AG04450 (cell line): ENCODE results near the gene PLPP1. TPM values are rescaled to one million over a fixed set of nuclear protein-coding genes. Genes with fewer than 3 reads are reported as not detected.

Experiments used
- CTCF ChIA-PET: fragments of 300-600, 350-600 bp; formaldehyde crosslinking; extraction: SDS; loops from one replicate; lab custom pipeline; 2022; ENCODE audit warnings: antibody characterized with exemption, inconsistent platforms; lab: Charles Lee
- POLR2A ChIA-PET: fragments of 350-600 bp; formaldehyde crosslinking; extraction: SDS; loops from one replicate; lab custom pipeline; 2021; ENCODE audit warnings: antibody characterized with exemption, inconsistent platforms; lab: Yijun Ruan, JAX
- DNase-seq: peaks from one replicate; pipeline ENCODE4 v3.0.0-alpha.2; 2011; ENCODE audit warnings: low read depth, low spot score
- H3K27ac ChIP-seq: one replicate; pipeline ENCODE4 v1.5.1; 2012; ENCODE audit warnings: low read depth, low read length, control low read depth
- H3K27me3 ChIP-seq: one replicate; pipeline ENCODE4 v1.6.0; 2012; ENCODE audit warnings: low read length; ENCODE audit not compliant: control insufficient read depth, insufficient read depth
- H3K4me3 ChIP-seq: 2 replicates; pipeline ENCODE4 v1.5.1; 2011; ENCODE audit warnings: mild to moderate bottlenecking, low read depth, low read length, control low read depth
- H3K9me3 ChIP-seq: 2 replicates; pipeline ENCODE4 v1.5.1; 2012; ENCODE audit warnings: low read length; ENCODE audit not compliant: control insufficient read depth, insufficient read depth
- polyA plus RNA-seq: library from polyadenylated mRNA; depleted of rRNA; stranded (reverse); fragments of >200 nt; gene quantifications from 2 replicates; pipeline ENCODE4 v1.2.3, GENCODE V29; 2011
- TF ChIP-seq, protein P1 (sequence below): IDR thresholded peaks from 2 replicates; pipeline ENCODE4 v1.5.1; 2011; ENCODE audit warnings: low read depth, low read length, control low read depth, inconsistent platforms

Gene PLPP1
- polyA plus RNA-seq, 1 experiment = 54.9 TPM

DNA sequence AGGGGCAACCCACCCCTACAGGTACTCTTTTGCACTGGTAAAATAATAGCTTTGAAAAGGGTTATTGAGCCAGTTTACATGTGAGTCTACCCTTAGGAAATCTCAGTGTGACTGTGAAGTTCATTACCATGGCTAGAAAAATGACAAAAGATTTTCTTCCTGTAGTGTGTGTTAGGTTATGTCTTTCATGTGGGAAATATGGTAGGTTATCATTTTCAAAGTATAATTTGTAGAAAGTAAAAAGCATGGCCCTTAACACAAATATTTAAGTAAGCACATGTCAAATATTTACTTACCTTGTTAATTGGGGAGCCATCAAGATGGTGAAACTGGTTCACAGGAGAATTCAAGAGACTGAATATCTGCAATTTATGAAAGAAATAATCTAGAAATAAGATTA, 37.3 kb upstream of the PLPP1 start:
- CTCF ChIA-PET = no interaction called here
- TF ChIP-seq, protein P1, sequence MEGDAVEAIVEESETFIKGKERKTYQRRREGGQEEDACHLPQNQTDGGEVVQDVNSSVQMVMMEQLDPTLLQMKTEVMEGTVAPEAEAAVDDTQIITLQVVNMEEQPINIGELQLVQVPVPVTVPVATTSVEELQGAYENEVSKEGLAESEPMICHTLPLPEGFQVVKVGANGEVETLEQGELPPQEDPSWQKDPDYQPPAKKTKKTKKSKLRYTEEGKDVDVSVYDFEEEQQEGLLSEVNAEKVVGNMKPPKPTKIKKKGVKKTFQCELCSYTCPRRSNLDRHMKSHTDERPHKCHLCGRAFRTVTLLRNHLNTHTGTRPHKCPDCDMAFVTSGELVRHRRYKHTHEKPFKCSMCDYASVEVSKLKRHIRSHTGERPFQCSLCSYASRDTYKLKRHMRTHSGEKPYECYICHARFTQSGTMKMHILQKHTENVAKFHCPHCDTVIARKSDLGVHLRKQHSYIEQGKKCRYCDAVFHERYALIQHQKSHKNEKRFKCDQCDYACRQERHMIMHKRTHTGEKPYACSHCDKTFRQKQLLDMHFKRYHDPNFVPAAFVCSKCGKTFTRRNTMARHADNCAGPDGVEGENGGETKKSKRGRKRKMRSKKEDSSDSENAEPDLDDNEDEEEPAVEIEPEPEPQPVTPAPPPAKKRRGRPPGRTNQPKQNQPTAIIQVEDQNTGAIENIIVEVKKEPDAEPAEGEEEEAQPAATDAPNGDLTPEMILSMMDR = no peak

DNA sequence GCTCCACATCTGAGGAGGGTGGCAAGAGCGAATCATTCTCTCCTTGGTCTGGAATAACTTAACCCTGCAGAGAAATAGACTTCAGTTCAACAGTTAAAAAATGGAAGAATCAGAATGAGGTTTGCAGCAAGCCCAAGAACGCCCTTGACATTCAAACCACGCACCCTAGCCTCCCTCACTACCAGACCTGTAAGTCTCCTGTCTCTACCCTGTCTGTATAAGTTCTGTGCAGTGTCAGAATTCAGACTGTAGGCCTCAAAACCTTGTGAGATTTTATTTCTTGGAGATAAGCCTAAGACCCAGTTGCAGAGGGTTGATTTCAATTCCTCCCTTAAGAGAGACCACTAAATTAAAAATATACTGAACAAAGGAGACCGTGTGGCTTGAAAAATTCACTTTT, 35.8 kb upstream of the PLPP1 start:
- H3K9me3 ChIP-seq = no peaks in the 10 kb centered on the region
- H3K27ac ChIP-seq = no peak overlapping the region
- no peaks in the 10 kb centered on the region for H3K27me3 ChIP-seq
- TF ChIP-seq, protein P1 = no peak
- CTCF ChIA-PET = no interaction called here
- POLR2A ChIA-PET = no interaction called here
- DNase-seq = no peak
- H3K4me3 ChIP-seq = no peak overlapping the region

More for the DNA sequence above, 37.3 kb upstream of the PLPP1 start:
- POLR2A ChIA-PET = no interaction called here
- Histone ChIP-seq H3K27me3 (no peaks in the 10 kb centered on the region), H3K4me3 (no peak overlapping the region), H3K9me3 (no peaks in the 10 kb centered on the region), H3K27ac (no peak overlapping the region)
- DNase-seq = no peak

DNA sequence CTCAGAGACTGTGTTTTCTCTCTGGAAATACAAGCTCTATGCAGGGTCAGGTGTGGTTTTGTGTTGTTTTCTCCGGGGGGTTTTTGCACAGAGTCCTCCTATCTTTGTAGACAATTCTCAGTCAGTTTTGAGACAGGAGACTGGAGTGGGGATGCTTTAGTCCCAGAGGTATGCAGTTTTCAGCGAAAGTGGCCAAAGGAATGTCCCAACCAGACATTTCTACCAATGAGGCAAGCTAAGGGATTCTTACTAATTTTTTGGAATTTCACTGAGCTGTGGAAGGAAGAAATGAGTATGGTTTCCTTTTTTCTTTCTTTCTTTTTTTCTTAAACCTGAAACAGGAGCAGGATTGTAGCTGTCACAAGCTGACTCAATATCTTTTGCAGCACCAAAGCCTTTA, 35.3 kb upstream of the PLPP1 start:
- Histone ChIP-seq H3K9me3 (no peaks in the 10 kb centered on the region), H3K4me3 (no peak overlapping the region), H3K27me3 (no peaks in the 10 kb centered on the region), H3K27ac (no peak overlapping the region)
- no peak for DNase-seq
- ChIA-PET CTCF (no interaction called here), POLR2A (no interaction called here)
- TF ChIP-seq, protein P1 = no peak

DNA sequence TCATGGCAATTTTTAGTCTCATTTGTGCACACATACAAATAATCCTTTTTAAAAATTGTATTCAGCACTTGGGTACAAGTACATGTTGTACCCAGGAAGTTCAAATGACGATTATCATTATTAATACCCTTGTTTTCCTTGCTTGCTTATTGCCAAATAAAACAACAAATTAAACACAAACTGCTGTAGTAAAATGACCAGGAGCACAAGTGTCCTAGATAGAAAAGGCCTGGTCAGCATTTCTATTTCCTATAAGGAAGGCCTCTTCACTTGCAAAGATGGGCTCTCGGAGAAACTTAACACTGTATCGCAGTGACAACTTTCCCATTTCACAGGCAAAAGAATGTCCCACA, 34.7 kb upstream of the PLPP1 start:
- Histone ChIP-seq H3K4me3 (no peak overlapping the region), H3K27ac (no peak overlapping the region), H3K27me3 (no peaks in the 10 kb centered on the region), H3K9me3 (no peaks in the 10 kb centered on the region)
- DNase-seq = no peak
- CTCF ChIA-PET = no interaction called here
- POLR2A ChIA-PET = no interaction called here
- TF ChIP-seq, protein P1 = no peak

DNA sequence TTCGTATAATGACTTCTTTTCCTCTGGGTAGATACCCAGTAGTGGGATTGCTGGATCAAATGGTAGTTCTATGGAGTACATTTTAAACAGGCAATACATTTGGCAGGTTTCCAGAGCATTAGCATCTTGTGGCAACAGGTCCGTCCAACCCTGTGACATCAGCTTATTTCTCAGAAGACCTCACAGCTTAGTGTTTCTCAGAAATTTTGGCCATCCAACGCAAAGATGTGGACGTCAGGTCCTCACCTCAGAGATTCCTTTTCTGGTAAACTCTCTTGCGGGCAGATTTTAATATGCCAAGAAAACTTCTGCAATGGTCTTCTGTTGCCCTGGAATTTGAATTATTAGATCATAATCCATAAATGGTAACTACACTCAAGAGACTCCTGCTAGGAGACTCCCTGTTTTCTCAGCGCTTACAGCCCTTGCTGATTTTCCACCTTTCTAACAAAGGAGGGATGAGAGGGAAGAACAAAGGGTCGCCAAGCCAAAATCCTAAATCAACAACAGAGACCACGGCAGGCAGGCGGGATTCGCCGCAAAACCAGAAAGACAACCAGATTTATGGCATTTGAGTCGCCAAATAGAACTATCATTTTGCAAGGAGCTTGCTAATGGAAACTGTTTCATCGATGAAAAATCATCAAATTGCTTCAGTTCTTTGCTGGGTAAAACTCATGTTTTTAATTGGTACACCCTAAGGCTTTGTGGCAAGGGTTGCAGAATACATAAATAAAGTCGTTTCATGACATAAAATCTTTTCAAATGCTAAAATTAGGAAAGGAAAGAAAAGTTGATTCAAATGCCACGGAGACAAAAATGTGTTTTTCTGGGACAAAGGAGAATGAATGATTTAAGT, 34.1 kb upstream of the PLPP1 start:
- DNase-seq = no peak
- Histone ChIP-seq H3K27me3 (no peaks in the 10 kb centered on the region), H3K9me3 (no peaks in the 10 kb centered on the region), H3K4me3 (no peak overlapping the region), H3K27ac (no peak overlapping the region)
- ChIA-PET CTCF (no interaction called here), POLR2A (no interaction called here)
- TF ChIP-seq, protein P1 = no peak
